HCT116 (cell line): Measurements from ENCODE around the gene PHF21A. TPM values are rescaled to one million over a fixed set of nuclear protein-coding genes. Genes with fewer than 3 reads are reported as not detected.

Source experiments
- ATAC-seq: fragments of 200-7000 bp; cut with Tn5 transposase; 2 replicates; pipeline ENCODE4 v1.9.1; 2020; ENCODE audit warnings: mild to moderate bottlenecking, moderate library complexity
- BruUV-seq: library from RNA; stranded (reverse); fragments of 400-500 nt; replicated peaks from 2 replicates; lab custom pipeline; 2021; lab: Mats Ljungman, UMichigan
- CTCF ChIA-PET: fragments of 300-600 bp; sonication (Branson Sonifier 250); formaldehyde crosslinking; loops from one replicate; lab custom pipeline; 2021; ENCODE audit warnings: antibody characterized with exemption; lab: Charles Lee
- POLR2A ChIA-PET: fragments of 300-600, 350-600 bp; sonication (Branson Sonifier 250); formaldehyde crosslinking; loops from one replicate; lab custom pipeline; 2021; ENCODE audit warnings: antibody characterized with exemption; lab: Charles Lee
- RAD21 ChIA-PET, 2 experiments: fragments of 300-600 bp; sonication (Branson Sonifier 250); formaldehyde crosslinking; loops; one replicate each; lab custom pipeline; 2023; ENCODE audit warnings: low total read pairs in 2 of 2; ENCODE audit not compliant: uncharacterized antibody in 2 of 2, unreplicated experiment in 2 of 2, low non-redundant PET in 1 of 2; lab: Charles Lee
- DNase-seq: peaks from one replicate; pipeline ENCODE4 v3.0.0-alpha.2; 2010; ENCODE audit warnings: low read depth, low spot score
- H2AFZ ChIP-seq: fragments of 200-600 bp; shearing (Covaris generic), sonication (generic); 2 replicates; pipeline ENCODE4 v1.6.1; 2017; ENCODE audit warnings: low read depth, mixed run types, mixed read lengths, antibody characterized with exemption, low read length; ENCODE audit not compliant: poor library complexity, severe bottlenecking
- H3K27ac ChIP-seq: 2 replicates; pipeline ENCODE4 v1.5.1; 2012; ENCODE audit warnings: low read depth, low read length
- H3K27me3 ChIP-seq: fragments of 200-600 bp; sonication (generic); 2 replicates; pipeline ENCODE4 v1.6.1; 2016; ENCODE audit warnings: mixed run types, low read length, mixed read lengths; ENCODE audit not compliant: insufficient read depth
- H3K36me3 ChIP-seq, 2 experiments: fragments of 200-500 bp in 1 of 2; fragments of 200-600 bp in 1 of 2; sonication (Bioruptor generic) in 1 of 2; sonication (generic) in 1 of 2; 2 replicates each; pipeline versions ENCODE4 v1.5.1 to v1.6.1; 2014 to 2016; ENCODE audit warnings: low read length in 2 of 2, inconsistent platforms in 1 of 2, mixed read lengths in 1 of 2, mixed run types in 1 of 2; ENCODE audit not compliant: insufficient read depth in 2 of 2, control insufficient read depth in 1 of 2
- H3K4me1 ChIP-seq, 2 experiments: fragments of 200-600 bp in 1 of 2; sonication (generic) in 1 of 2; 2 replicates each; pipeline versions ENCODE4 v1.5.1 to v1.6.1; 2012 to 2017; ENCODE audit warnings: low read length in 2 of 2, inconsistent platforms in 1 of 2, mild to moderate bottlenecking in 1 of 2, mixed read lengths in 1 of 2, mixed run types in 1 of 2, moderate library complexity in 1 of 2; ENCODE audit not compliant: insufficient read depth in 2 of 2, control insufficient read depth in 1 of 2
- H3K4me2 ChIP-seq: fragments of 200-600 bp; sonication (generic); 2 replicates; pipeline ENCODE4 v1.6.1; 2017; ENCODE audit warnings: mixed run types, low read length, mixed read lengths
- H3K4me3 ChIP-seq, 2 experiments: fragments of 200-600 bp in 1 of 2; sonication (generic) in 1 of 2; replicated peaks in 1 of 2; 2 replicates each; pipeline ENCODE4 v1.5.1; 2011 to 2016; ENCODE audit warnings: low read length in 2 of 2, control low read depth in 1 of 2, low read depth in 1 of 2, mild to moderate bottlenecking in 1 of 2, mixed read lengths in 1 of 2, mixed run types in 1 of 2
- H3K79me2 ChIP-seq: fragments of 200-600 bp; sonication (generic); 2 replicates; pipeline ENCODE4 v1.6.1; 2017; ENCODE audit warnings: mild to moderate bottlenecking, mixed run types, low read length, moderate library complexity, mixed read lengths; ENCODE audit not compliant: insufficient read depth
- H3K9ac ChIP-seq: fragments of 200-600 bp; sonication (generic); 2 replicates; pipeline ENCODE4 v1.6.1; 2016; ENCODE audit warnings: low read length, mixed read lengths
- H3K9me2 ChIP-seq: fragments of 200-600 bp; sonication (generic), shearing (Covaris generic); 2 replicates; pipeline ENCODE4 v1.6.1; 2017; ENCODE audit warnings: mixed run types, mild to moderate bottlenecking, moderate library complexity; ENCODE audit not compliant: insufficient read depth
- H3K9me3 ChIP-seq, 2 experiments: fragments of 200-500 bp in 1 of 2; fragments of 200-600 bp in 1 of 2; sonication (Bioruptor generic) in 1 of 2; sonication (generic) in 1 of 2; 2 replicates each; pipeline ENCODE4 v1.6.1; 2014 to 2017; ENCODE audit warnings: low read length in 2 of 2, mixed read lengths in 2 of 2, inconsistent platforms in 1 of 2, low read depth in 1 of 2, mild to moderate bottlenecking in 1 of 2, mixed run types in 1 of 2, moderate library complexity in 1 of 2; ENCODE audit not compliant: control insufficient read depth in 1 of 2, insufficient read depth in 1 of 2
- H4K20me1 ChIP-seq: fragments of 200-600 bp; sonication (generic), shearing (Covaris generic); 2 replicates; pipeline ENCODE4 v1.6.1; 2017; ENCODE audit warnings: mixed run types, mild to moderate bottlenecking, moderate library complexity; ENCODE audit not compliant: insufficient read depth
- CBX3 ChIP-seq: IDR thresholded peaks from 2 replicates; pipeline ENCODE4 v1.6.1; 2012; ENCODE audit warnings: low read depth
- CEBPB ChIP-seq: IDR thresholded peaks from 2 replicates; pipeline ENCODE4 v1.6.1; 2012; ENCODE audit warnings: low read depth
- EGR1 ChIP-seq: IDR thresholded peaks from 2 replicates; pipeline ENCODE4 v1.6.1; 2012; ENCODE audit warnings: low read depth
- EZH2 ChIP-seq: fragments of 200-600 bp; sonication (generic); IDR thresholded peaks from 2 replicates; pipeline ENCODE4 v1.6.1; 2017; ENCODE audit warnings: antibody characterized with exemption, mixed run types
- RAD21 ChIP-seq: IDR thresholded peaks from 2 replicates; pipeline ENCODE4 v1.6.1; 2012; ENCODE audit warnings: low read depth, mild to moderate bottlenecking
- YY1 ChIP-seq: IDR thresholded peaks from 2 replicates; pipeline ENCODE4 v1.6.1; 2011; ENCODE audit warnings: low read length, low read depth, moderate library complexity, mild to moderate bottlenecking; ENCODE audit not compliant: insufficient replicate concordance; ENCODE audit errors: extremely low read depth
- ZNF274 ChIP-seq: fragments of 200-500 bp; sonication (Bioruptor generic); IDR thresholded peaks from 2 replicates; pipeline ENCODE4 v1.6.1; 2014; ENCODE audit warnings: mild to moderate bottlenecking, low read depth, low read length, inconsistent platforms
- intact Hi-C: fragments of 100-400 bp; cut with micrococcal nuclease; formaldehyde crosslinking; loops from 2 replicates; pipeline ENCODE4 v1.10.0; 2022
- total RNA-seq: library from RNA; stranded (reverse); gene quantifications from one replicate; pipeline ENCODE4 v1.2.1, GENCODE V29; 2021; ENCODE audit not compliant: unreplicated experiment
- TF ChIP-seq, protein P1 (sequence below): IDR thresholded peaks from 2 replicates; pipeline ENCODE4 v1.6.1; 2012; ENCODE audit warnings: low read depth
- TF ChIP-seq, protein P2 (sequence below): IDR thresholded peaks from 2 replicates; pipeline ENCODE4 v1.6.1; 2011; ENCODE audit warnings: mild to moderate bottlenecking, low read length, moderate library complexity; ENCODE audit not compliant: insufficient replicate concordance; ENCODE audit errors: extremely low read depth
- TF ChIP-seq, protein P3 (sequence below): IDR thresholded peaks from 2 replicates; pipeline ENCODE4 v1.6.1; 2012

PHF21A gene
- total RNA-seq, 1 experiment from 2014 or later, result 27.0 TPM

DNA sequence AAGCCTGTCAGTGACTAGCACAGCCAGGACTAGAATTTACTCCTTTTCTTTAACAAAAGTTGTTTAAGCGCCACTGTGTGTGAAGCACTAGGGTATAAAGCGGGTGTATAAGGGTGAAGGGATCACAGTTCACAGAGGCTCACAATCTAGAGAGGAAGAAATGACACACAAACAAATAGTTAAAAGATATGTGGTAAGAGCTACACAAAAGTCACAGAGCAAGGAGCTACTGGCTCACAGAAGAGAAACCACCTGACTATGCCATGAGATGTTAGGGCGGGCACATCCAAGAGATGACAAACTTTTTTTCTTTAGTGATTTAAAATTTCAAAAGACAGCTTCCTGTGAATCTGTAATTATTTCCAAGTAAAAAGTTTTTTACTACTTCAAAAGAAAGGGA lies 55.6 kb downstream of the PHF21A start:
- H3K79me2 ChIP-seq, result no peaks in the 10 kb centered on the region
- no peaks in the 10 kb centered on the region for H3K27me3 ChIP-seq
- H3K4me3 ChIP-seq, result no peak overlapping the region
- intact Hi-C loops, result no loop called here
- H2AFZ ChIP-seq, result no peak overlapping the region
- no peaks in the 10 kb centered on the region for H3K9me3 ChIP-seq
- no peaks in the 10 kb centered on the region for H4K20me1 ChIP-seq
- H3K9ac ChIP-seq, result no peak overlapping the region
- no peaks in the 10 kb centered on the region for H3K9me2 ChIP-seq
- H3K4me1 ChIP-seq, result no peaks in the 10 kb centered on the region
- H3K27ac ChIP-seq, result no peak overlapping the region
- POLR2A ChIA-PET, result no interaction called here
- no TSS peak for BruUV-seq
- DNase-seq, result no peak
- ATAC-seq, result no peak
- TF ChIP-seq CEBPB (no peak), EGR1 (no peak), ZNF274 (no peak), CBX3 (no peak), RAD21 (no peak), YY1 (no peak), EZH2 (no peak)
- TF ChIP-seq, protein P1, sequence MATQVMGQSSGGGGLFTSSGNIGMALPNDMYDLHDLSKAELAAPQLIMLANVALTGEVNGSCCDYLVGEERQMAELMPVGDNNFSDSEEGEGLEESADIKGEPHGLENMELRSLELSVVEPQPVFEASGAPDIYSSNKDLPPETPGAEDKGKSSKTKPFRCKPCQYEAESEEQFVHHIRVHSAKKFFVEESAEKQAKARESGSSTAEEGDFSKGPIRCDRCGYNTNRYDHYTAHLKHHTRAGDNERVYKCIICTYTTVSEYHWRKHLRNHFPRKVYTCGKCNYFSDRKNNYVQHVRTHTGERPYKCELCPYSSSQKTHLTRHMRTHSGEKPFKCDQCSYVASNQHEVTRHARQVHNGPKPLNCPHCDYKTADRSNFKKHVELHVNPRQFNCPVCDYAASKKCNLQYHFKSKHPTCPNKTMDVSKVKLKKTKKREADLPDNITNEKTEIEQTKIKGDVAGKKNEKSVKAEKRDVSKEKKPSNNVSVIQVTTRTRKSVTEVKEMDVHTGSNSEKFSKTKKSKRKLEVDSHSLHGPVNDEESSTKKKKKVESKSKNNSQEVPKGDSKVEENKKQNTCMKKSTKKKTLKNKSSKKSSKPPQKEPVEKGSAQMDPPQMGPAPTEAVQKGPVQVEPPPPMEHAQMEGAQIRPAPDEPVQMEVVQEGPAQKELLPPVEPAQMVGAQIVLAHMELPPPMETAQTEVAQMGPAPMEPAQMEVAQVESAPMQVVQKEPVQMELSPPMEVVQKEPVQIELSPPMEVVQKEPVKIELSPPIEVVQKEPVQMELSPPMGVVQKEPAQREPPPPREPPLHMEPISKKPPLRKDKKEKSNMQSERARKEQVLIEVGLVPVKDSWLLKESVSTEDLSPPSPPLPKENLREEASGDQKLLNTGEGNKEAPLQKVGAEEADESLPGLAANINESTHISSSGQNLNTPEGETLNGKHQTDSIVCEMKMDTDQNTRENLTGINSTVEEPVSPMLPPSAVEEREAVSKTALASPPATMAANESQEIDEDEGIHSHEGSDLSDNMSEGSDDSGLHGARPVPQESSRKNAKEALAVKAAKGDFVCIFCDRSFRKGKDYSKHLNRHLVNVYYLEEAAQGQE, result no peak
- TF ChIP-seq, protein P2, sequence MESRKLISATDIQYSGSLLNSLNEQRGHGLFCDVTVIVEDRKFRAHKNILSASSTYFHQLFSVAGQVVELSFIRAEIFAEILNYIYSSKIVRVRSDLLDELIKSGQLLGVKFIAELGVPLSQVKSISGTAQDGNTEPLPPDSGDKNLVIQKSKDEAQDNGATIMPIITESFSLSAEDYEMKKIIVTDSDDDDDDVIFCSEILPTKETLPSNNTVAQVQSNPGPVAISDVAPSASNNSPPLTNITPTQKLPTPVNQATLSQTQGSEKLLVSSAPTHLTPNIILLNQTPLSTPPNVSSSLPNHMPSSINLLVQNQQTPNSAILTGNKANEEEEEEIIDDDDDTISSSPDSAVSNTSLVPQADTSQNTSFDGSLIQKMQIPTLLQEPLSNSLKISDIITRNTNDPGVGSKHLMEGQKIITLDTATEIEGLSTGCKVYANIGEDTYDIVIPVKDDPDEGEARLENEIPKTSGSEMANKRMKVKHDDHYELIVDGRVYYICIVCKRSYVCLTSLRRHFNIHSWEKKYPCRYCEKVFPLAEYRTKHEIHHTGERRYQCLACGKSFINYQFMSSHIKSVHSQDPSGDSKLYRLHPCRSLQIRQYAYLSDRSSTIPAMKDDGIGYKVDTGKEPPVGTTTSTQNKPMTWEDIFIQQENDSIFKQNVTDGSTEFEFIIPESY, result no peak
- TF ChIP-seq, protein P3, sequence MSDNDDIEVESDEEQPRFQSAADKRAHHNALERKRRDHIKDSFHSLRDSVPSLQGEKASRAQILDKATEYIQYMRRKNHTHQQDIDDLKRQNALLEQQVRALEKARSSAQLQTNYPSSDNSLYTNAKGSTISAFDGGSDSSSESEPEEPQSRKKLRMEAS, result no peak
- RAD21 ChIA-PET, result no interaction called here
- CTCF ChIA-PET, result interaction anchor here (1.5 kb wide), 1 partner anchor 59 kb away, joined by 4 read pairs; no protein-coding TSS in a partner anchor
- no peaks in the 10 kb centered on the region for H3K36me3 ChIP-seq
- no peak overlapping the region for H3K4me2 ChIP-seq
